Superior temporal gyrus (tissue), 1 donor: ENCODE data around the gene FRMD1.

Experiments
- DNase-seq: peaks from one replicate; pipeline ENCODE4 v3.0.0-alpha.2; 2016; ENCODE audit errors: extremely low spot score

Gene FRMD1

DNA sequence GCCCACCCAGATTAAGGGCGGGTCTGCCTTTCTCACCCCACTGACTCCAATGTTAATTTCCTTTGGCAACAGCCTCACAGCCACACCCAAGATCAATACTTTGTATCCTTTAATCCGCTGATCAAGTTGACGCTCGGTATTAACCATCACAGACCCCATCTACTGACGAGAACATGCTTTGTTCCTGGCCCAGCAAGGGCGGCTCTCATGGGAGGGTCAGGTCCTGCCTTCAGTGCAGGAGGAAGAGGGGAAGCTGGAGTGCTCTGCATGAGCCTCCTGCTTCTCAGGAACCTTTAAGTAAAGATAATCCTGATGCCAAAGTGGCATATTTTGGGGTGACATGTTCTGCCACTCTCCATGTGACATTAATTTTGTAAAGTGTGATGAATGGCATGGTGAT lies 73.2 kb downstream of the FRMD1 start:
- no peak for DNase-seq

DNA sequence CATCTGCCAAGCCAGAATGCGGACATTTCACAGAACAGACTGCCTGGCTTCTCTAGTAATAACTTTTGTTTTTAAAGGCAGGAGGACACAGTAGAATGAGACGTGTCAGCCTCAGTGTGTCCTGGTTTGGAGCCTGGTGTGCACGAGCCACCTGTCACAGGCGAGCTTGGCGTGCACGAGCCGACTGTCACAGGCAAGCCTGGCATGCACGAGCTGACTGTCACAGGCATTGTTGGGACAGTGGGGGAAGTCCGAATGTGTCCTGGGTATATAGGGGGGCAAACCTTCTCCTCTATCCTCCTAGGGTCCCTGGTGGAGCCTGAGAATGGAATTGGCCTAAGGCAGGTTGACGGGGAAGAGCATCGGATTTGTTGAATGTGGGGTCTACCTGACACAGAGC lies 74.1 kb downstream of the FRMD1 start:
- no peak for DNase-seq

DNA sequence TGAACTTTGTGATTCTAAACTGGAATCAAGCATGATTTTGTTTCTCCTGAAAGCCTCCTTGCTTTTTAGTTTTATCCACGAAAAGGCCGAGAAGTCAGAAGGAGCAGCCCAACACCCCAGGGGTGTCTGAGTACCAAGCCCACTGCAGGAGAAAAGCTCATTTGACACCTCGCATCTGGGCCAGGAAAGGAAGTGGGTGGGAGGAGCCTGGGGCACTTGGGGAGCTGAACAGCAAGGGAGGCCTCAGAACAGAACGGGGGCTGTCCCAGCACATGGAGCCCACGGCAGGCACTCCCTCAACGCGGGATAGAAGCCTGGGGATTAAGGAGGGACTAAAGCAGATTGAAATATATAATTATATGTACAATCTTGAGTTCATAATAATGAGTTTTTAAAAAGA lies 75.0 kb downstream of the FRMD1 start:
- DNase-seq = no peak
